ENCODE measurements around the gene VTN.
"Not testable (repeated sequence)": the region's sequence is repeated elsewhere in the genome, so short reads cannot be mapped to it uniquely, and the experiment has no call there.

VTN gene

GRCh38 chr17:28341516-28341915 lies 28.6 kb downstream of the VTN start:
- Histone ChIP-seq H4K20me1 (ENCODE audit: insufficient read depth, low read length) (no peaks in the 10 kb centered on the region), H3K9me3 (ENCODE audit: insufficient read depth, low read length) (no peaks in the 10 kb centered on the region), H3K9ac (ENCODE audit: low read length) (no peak overlapping the region), H3K4me2 (ENCODE audit: low read length) (no peak overlapping the region), H3K4me1 (ENCODE audit: low read length) (peaks cover 4% of the 10 kb centered on the region), H3K27ac (ENCODE audit: low read length) (no peak overlapping the region), H3K27me3 (ENCODE audit: low read depth, low read length) (no peaks in the 10 kb centered on the region), H2AFZ (ENCODE audit: low read depth, low read length) (no peak overlapping the region), H3K79me2 (ENCODE audit: low read length) (peaks cover 5% of the 10 kb centered on the region), H3K36me3 (replicated peaks; ENCODE audit: low read depth, low read length) (peaks cover 33% of the 10 kb centered on the region), H3K4me3 (ENCODE audit: low read length) (no peak overlapping the region)
- TF ChIP-seq CTCF (IDR thresholded peaks at IDR 0.05; ENCODE audit: low read depth, low read length): no peak
- no peak for TF ChIP-seq EZH2phosphoT487 (IDR thresholded peaks at IDR 0.05; ENCODE audit: low read depth)

- H3K9me3 ChIP-seq (ENCODE audit: insufficient read depth, low read length): no peaks in the 10 kb centered on the region
- no peak overlapping the region for H2AFZ ChIP-seq (ENCODE audit: low read depth, low read length)
- peaks cover 11% of the 10 kb centered on the region for H3K79me2 ChIP-seq (ENCODE audit: low read length)
- peaks cover 6% of the 10 kb centered on the region for H3K4me1 ChIP-seq (ENCODE audit: low read length)
- no peak overlapping the region for H3K9ac ChIP-seq (ENCODE audit: low read length)
- TF ChIP-seq CTCF (IDR thresholded peaks at IDR 0.05; ENCODE audit: low read depth, low read length) (no peak), EZH2phosphoT487 (IDR thresholded peaks at IDR 0.05; ENCODE audit: low read depth) (no peak)
- no peak overlapping the region for H3K4me3 ChIP-seq (ENCODE audit: low read length)
- no peak overlapping the region for H3K27ac ChIP-seq (ENCODE audit: low read length)
- no peaks in the 10 kb centered on the region for H3K27me3 ChIP-seq (ENCODE audit: low read depth, low read length)
- H4K20me1 ChIP-seq (ENCODE audit: insufficient read depth, low read length): no peaks in the 10 kb centered on the region
- no peak overlapping the region for H3K4me2 ChIP-seq (ENCODE audit: low read length)
- H3K36me3 ChIP-seq (replicated peaks; ENCODE audit: low read depth, low read length): peaks cover 23% of the 10 kb centered on the region
Observed at GRCh38 chr17:28340374-28340773, 29.7 kb downstream of the VTN start.

- H3K36me3 ChIP-seq (replicated peaks; ENCODE audit: low read depth, low read length): peaks cover 14% of the 10 kb centered on the region
- no peak overlapping the region for H3K4me2 ChIP-seq (ENCODE audit: low read length)
- peaks cover 9% of the 10 kb centered on the region for H3K4me1 ChIP-seq (ENCODE audit: low read length)
- H3K79me2 ChIP-seq (ENCODE audit: low read length): peaks cover 16% of the 10 kb centered on the region
- H3K9ac ChIP-seq (ENCODE audit: low read length): no peak overlapping the region
- H2AFZ ChIP-seq (ENCODE audit: low read depth, low read length): no peak overlapping the region
- TF ChIP-seq CTCF (IDR thresholded peaks at IDR 0.05; ENCODE audit: low read depth, low read length): no peak
- no peak for TF ChIP-seq EZH2phosphoT487 (IDR thresholded peaks at IDR 0.05; ENCODE audit: low read depth)
- no peaks in the 10 kb centered on the region for H4K20me1 ChIP-seq (ENCODE audit: insufficient read depth, low read length)
- H3K27me3 ChIP-seq (ENCODE audit: low read depth, low read length): no peaks in the 10 kb centered on the region
- no peak overlapping the region for H3K4me3 ChIP-seq (ENCODE audit: low read length)
- H3K9me3 ChIP-seq (ENCODE audit: insufficient read depth, low read length): no peaks in the 10 kb centered on the region
- H3K27ac ChIP-seq (ENCODE audit: low read length): no peak overlapping the region
Observed at GRCh38 chr17:28339431-28339830, 30.7 kb downstream of the VTN start.

GRCh38 chr17:28338769-28339212 lies 31.3 kb downstream of the VTN start:
- H3K4me2 ChIP-seq (ENCODE audit: low read length): not testable (repeated sequence)

More at GRCh38 chr17:28338769-28339212, 31.3 kb downstream of the VTN start:
- not testable (repeated sequence) for H3K9ac ChIP-seq (ENCODE audit: low read length); H4K20me1 ChIP-seq (ENCODE audit: insufficient read depth, low read length); H3K9me3 ChIP-seq (ENCODE audit: insufficient read depth, low read length); H3K4me3 ChIP-seq (ENCODE audit: low read length); H3K27ac ChIP-seq (ENCODE audit: low read length); H3K27me3 ChIP-seq (ENCODE audit: low read depth, low read length); H2AFZ ChIP-seq (ENCODE audit: low read depth, low read length)
- Histone ChIP-seq H3K4me1 (ENCODE audit: low read length) (peaks cover 15% of the 10 kb centered on the region), H3K36me3 (replicated peaks; ENCODE audit: low read depth, low read length) (peaks cover 14% of the 10 kb centered on the region), H3K79me2 (ENCODE audit: low read length) (peaks cover 21% of the 10 kb centered on the region)
